GM19467 (cell line): ENCODE results near the gene GARRE1.
"Not testable (repeated sequence)": the region's sequence is repeated elsewhere in the genome, so short reads cannot be mapped to it uniquely, and the experiment has no call there.

ENCODE experiments used
- ATAC-seq: cut with Tn5 transposase; IDR thresholded peaks from one replicate; pipeline ENCODE4 v1.9.1; 2021; ENCODE audit warnings: mild to moderate bottlenecking, moderate library complexity; ENCODE audit not compliant: unreplicated experiment

The GARRE1 gene

DNA sequence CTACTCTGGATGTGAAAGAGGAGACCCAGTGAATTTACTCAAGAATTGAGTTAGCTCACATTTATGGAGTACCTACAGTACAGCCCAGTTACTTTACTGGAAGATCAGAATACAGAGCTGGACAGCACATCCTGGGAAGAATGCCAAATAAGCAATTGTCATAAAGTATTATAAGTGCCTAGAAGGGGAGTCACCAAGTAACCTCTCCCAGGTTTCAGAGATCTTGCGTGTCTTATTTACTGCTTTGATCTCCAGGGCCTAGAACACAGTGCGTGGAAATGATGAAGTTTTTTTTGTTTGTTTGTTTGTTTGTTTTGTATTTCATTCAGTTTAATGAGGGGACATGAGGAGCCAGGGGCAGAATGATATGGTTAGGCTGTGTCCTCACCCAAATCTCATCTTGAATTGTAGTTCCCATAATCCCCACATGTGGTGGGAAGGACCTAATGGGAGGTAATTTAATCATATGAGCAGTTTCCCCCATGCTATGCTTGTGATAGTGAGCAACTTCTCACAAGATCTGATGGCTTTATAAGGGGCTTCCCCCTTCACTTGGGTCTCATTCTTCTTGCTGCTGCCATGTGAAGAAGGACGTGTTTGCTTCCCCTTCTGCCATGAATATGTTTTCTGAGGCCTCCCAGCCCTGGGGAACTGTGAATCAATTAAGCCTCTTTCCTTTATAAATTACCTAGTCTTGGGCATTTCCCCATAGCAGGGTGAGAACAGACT, 5.2 kb downstream of the GARRE1 start:
- no peak for ATAC-seq

DNA sequence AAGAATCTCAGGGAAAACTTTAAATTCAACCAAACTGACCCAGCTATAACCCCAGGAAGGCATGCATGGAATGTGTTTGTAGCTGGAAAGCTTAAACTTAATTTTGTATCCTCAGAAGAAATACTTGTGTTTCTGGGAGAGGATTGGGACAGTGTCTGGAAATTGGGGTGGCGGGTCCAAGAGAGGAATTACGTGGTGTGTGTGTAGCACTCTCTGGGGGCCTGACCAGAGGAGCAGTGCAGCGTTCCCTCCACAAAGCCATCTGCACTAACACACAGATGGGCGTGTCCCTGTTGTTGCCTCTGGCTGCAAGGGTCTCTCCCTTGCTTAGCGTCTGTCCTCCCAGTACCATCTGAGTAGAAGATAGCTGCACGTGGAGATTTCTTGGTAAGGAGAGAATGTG, 6.4 kb downstream of the GARRE1 start:
- ATAC-seq, result no peak

DNA sequence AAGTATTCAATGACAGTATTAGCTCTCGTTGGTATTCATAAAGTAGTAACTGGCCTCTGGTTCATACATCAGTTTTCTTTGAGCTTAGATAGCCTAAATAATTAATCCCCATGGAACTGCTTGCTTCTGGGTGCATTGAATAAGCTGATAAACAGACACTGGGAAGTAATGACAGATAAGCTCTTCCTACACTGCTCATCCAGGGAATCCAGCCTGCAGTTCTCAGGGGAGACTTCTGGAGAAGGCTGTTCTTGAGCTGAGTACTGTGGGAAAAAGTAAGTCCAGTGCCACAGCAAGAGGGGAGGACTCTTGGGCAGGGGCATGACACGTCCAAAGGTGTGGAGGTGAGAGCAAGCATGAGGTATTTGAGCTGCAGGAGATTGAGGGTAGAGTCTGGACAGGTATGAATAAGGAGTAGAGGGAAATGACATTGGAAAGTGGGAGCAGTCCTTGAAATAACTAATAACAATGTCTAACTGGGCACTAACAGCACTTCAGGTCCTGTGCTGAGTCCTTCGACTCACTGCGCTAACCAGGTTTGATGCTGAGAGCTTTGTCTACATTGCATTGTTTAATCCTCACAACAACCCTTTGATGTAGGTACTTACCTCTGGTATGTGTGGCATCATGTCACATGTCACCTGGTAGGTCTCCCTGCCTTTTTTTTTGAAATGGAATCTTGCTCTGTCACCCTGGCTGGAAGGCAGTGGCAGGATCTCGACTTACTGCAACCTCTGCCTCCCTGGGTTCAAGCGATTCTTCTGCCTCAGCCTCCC, 7.2 kb downstream of the GARRE1 start:
- no peak for ATAC-seq

DNA sequence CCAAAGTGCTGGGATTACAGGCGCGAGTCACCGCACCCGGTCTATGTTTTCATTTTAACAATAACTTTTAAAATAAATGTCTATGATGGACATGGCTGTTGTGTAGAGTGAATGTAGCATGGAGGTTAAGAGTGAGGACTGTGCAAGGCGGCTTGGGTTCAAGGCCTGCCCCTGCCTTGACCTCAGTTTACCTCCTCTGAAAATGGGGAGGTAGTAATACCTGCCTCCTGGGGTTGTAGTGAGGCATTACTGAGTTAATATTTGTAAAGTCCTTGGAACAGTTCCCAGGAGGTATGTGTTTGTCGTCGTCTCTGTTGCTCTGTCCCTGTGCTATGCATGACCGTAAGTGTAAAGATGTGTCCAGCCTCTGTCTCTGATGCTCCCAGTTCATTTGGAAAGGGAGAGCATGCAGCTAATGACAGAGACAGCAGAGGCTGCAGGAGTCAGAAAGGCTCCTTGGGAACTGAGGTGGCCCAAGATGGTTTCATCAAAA, 9.4 kb downstream of the GARRE1 start:
- no peak for ATAC-seq

DNA sequence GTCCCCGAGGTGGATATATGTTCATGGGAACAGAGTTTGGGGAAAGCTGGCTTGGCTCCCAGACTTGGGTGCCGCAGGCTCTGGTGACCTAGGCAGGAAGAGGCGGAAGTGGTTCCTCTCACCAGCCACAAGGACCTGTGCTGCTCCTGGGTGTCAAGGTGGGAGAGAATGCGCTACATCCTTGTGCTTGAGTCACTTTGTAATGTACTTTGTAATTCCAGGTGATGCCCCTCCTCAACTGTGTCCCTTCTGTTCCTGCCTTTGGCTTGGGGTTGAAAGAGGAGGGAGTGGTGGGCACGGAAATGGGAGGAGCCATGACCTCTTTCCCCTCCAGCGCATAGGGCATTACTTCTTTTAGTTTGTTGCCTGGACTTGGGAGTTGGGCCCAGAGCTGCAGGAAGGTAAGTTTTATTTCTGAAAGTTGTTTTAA, 10.9 kb downstream of the GARRE1 start:
- ATAC-seq, result no peak

DNA sequence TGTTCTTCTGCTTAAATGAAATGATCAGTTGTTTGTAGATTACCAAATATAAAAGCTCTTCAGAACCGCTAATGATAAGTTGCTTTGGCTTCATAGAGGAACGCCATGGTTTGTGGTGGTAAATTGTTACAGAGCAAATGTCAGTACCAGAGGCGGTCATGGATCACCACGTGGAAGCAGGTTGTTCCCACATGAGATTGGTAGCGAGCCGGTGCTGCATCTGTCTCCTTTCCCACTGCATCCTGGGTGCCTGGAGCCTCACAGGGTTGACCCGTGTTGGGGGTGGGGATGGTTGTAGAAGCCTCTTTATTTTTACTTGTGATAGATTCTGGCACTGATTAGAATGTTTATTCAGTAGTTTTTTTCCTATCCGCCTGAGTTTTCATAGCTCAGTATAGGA, 14.7 kb downstream of the GARRE1 start:
- ATAC-seq, result no peak

DNA sequence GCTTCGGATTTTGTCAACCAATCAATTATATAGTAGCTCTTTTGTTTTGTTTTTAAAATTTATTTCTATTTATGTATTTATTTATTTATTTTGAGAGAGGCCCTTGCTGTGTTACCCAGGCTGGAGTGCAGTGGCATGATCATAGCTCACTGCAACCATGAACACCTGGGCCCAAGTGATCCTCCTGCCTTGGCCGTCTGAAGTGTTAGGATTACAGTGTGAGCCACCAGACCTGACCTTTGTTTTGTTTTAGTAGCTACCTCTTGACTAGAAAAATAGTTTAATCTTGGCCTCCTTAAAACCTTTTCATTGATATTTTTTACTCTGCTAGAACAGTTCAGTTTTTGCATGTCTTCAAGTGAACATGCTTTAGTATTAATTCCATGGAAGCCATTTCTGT, 15.1 kb downstream of the GARRE1 start:
- no peak for ATAC-seq

DNA sequence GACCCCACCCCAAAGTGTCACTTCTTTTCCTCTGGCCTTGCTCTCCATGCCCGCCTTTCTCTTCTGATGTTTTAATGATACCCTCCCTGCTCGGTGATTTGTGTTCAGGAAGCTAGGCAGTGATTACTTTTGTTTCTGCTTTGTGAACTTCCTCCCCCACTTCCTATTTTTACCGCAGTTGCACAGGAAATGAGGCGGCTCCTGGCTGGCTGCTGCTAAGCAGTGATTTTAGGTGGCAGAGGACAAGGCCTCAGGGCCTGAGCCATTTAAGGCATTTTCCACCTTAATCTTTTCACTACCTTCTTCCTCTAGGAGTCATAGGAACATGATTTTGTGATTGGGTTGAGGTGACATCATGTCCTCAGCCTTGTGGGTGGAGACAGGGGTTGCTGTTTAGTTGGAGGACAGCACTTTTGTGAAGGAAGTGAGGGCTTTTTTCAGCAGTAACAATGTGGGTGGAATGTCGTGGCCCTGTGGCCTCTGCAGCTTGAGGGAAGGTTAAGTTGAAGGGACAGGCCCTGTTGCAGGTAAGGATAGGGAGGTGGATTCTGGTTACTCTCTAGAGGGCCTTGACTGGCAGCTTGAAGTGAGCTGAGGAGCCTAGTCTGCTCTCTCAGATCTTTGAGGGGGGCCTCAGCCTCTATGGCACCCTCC, 15.7 kb downstream of the GARRE1 start:
- ATAC-seq, result peak; percentile 54

DNA sequence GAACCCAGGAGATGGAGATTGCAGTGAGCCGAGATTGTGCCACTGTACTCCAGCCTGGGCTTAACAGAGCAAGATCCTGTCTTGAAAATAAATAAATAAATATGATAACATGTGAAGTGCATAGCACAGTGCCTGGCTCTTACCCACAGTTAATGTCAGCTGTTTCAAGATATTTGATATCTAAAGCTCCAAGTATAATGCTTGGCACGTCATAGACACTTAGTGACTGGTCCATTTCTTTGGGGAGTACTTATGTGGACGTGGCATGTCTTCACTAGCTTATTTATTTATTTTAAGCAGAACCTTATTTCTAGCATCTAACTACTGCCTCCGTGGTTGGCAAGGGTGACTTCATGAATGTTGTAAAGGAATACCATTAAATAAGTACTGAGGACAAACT, 18.8 kb downstream of the GARRE1 start:
- ATAC-seq, result no peak

DNA sequence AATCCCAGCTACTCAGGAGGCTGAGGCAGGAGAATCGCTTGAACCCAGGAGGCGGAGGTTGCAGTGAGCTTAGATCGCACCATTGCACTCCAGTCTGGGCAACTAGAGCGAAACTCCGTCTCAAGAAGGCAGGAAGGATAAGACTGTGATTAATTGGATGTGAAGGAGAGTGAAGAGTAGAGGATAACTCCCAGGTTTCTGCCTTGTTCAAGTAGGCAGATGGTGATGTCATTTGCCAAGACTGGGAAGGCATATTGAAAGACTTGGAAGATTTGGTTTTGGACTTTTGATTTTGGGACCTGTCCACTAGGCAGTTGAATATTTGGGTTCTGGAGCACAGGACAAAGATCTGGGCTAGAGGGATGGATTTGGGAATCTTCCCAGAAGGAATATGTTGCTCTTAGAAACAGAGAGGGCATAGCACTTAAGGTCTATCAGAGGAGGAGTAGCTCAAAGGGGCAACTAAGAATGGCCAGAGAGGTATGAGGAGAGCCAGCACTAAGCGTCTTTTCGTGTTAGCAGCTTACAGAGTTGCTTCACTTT, 20.0 kb downstream of the GARRE1 start:
- ATAC-seq, result no peak

DNA sequence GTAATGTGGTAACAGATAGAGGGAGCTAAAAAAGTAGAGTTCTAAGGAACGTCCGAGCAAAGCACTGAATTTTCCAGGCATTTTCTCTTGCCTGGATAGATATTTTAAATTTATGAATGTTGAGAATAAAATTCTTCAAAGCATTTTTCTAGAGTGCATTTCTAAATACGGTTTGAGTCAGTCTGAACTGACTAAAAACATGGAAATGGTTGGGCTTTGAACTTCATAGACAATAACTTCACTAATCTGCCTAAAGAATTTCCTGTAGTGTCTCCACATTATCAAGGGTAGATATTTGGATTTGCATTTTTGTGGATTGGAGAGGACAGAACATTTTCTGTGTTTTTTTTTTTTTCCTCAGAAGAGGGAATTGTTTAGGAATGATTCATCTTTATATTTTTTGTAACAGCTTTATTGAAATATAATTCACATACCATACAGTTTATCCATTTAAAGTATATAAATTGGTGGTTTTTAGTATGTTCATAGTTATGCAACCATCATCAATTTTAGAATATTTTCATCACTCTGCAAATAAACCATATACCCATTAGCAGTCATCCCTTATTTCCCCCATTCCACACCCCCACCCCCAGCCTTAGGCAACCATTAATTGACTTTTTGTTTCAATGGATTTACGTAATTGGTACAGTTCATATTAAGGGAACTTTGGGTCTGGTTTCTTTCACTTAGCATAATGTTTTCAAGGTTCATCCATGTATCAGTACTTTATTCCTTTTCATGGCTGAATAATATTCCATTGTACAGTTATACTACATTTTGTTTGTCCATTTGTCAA, 20.7 kb downstream of the GARRE1 start:
- no peak for ATAC-seq

DNA sequence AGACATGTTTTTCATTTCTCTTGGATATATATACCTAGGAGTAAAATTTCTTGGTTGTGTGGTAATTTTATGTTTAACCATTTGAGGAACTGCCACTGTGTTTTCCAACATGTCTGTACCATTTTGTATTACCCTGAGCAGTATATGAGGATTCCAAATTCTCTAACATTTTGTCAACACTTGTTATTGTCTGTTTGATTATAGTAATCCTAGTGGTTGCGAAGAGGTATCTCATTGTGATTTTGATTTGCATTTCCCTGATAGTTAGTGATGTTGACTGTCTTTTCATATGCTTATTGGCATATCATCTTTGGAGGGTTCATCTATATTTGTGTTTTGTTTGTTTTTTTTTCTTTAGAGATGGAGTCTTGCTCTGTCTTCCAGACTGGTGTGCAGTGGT, 21.4 kb downstream of the GARRE1 start:
- no peak for ATAC-seq

DNA sequence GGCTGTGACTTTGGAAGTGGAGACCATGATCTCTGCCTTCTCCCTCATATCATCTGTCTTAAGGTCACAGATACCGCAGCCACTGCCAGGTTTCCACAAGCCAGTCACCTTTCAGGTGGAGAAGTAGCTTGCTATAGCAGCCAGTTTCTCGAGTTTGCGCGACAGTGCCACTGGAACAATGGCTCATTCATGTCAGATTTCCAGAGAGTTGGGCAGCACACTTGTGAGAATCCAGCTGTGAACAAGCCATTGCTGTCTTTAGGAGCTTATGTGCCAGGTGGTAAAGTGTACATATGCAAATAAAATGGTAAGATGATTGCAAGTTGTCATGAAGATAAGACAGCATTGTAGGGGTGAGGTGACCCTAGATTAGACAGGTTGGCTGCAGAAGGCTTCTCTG, 22.3 kb downstream of the GARRE1 start:
- ATAC-seq, result no peak

DNA sequence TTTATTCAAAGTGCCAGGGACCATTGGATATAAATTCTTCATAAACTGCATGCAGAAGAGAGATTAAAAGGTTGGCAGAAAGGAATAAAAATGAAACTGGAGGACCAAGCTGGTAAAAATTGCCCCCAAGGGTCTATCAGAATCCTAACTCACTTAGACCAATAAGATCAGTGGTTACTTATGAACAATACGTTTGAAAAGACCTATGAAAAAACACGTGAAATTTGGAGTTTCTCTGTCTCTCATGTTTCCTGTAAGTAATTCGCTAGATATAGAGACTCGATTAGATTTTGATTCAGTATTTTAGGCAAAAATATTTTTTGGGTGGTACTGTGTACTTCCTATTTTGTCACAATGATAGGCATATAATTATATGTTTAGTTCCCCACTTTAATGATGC, 22.9 kb downstream of the GARRE1 start:
- ATAC-seq, result no peak

DNA sequence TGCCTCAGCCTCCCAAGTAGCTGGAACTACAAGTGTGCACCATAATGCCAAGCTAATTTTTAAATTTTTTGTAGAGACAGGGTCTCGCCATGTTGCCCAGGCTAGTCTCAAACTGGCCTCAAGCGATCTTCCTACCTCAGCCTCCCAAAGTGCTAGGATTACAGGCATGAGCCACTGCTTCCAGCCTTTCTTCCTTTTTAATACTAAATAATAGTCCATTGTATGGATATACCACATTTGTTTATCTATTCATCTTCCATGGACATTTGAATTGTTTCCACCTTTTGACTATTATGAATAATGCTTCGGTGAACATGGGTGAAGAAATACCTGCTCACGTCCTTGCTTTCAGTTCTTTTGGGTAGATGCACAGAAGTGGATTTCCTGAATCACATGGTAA, 24.4 kb downstream of the GARRE1 start:
- ATAC-seq, result no peak

DNA sequence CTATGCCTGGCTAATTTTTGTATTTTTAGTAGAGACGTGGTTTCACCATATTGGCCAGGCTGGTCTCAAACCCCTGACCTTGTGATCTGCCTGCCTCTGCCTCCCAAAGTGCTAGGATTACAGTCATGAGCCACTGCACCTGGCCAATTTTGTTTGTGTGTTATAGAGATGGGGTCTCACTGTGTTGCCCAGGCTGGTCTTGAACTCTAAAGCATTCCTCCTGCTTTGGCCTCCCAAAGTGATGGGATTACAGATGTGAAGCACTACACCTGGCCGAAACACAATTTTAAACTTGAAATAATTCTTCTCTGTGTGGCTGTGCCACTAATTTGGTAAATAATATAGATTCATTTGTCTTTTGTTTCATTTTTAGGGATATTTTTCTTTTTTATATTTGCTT, 27.1 kb downstream of the GARRE1 start:
- ATAC-seq, result not testable (repeated sequence)

DNA sequence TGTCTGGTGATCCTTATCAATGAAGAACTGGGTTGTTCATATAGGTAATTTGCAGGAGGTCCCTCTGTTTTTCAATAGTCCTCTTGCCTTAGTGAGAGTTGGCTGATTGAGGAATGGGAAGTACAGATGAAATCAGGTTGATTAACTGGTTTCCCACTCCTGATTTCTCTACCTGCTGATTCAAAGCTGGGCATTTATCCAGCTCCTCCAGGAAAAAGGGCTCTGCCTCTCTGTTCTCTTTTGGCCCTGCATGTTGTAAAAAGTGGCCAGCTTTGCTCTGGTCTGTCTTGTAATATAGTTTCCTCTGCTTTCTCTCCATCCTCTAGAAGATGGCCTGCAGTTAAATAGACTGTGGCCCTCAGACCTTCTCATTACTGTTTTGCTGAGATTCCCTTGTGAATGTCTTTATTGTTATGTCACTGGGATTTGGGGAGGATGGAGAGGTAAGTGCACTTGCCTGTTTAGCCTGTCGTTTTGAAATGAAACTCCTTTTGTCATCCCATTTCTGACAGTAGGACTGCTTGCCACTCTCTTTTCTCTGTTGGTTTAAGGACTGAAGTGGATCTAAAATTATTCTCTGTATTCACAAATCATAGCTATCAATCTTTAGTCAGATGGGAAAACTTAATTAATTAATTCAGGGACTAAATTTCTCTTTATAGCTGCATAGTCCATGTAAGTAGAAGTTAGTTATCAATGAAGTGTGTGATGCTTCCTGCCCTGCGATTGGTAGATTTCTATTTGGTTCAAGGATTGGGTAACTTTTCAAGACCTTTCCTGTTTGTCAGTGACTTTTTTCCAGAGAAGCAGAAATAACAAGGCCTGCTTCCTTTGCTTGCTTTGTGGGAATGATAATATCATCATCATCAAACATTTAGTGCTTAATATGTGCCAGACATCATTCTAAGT, 28.5 kb downstream of the GARRE1 start:
- ATAC-seq, result no peak

DNA sequence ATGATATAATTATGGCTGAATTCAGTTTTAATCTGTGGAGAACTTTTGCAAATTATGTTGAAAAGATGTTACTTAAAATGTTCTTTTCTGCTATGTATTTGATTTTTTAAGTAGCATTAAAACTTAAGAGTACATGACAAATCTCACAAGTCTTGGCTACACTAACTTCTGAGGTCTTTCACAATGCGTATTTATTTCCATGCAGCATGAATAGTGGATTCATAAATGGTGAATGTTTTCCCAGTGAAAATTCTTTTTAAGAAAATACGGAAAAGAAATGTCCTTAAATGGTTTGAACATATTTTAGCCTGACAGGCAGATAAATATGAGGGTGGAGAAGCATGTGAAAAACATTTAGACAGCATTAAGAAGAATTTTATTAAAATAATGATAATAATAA, 30.2 kb downstream of the GARRE1 start:
- ATAC-seq, result no peak

DNA sequence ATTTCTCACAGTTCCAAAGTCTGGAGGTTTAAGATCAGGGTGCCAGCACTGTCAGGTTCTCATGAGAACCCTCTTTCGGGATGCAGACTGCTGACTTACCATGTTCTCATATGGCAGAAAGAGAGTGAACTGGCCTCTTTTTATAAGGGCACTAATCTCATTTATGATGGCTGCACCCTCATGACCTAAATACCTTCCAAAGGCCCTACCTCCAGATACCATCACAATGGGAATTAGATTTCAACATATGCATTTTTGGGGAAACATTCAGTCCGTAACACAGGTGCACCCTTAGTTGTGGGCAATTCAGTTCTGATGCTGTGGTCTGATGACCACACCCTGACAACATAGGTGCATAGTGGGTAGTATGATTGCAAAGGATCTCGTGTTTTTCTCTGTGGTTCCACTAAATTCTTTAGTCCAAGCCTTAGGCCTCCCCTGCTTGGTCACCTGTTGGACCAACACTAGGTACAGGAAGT, 33.3 kb downstream of the GARRE1 start:
- no peak for ATAC-seq

DNA sequence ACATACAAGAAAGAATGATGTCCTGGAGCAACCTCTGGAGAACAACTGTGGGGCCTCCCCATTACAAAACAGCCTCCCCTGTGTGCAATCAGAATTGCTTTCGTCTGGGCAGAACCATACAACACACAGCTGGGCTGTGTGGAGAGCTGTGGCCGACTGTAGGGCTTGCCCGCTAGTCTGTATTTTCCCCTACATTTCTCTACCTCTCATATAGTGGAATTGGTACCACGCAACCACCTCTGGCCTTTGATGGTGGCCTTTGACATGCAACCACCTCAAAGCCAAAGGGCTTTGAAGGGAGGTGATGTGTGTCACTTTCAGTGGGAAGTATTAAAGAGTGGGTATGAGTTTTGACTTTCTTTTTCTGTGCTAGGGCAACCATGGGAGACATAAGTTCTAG, 34.0 kb downstream of the GARRE1 start:
- ATAC-seq, result no peak
